Esophagus muscularis mucosa (tissue), 4 donors: ENCODE data around the gene GPR17. TPM values are rescaled to one million over a fixed set of nuclear protein-coding genes. Genes with fewer than 3 reads are reported as not detected.

Experiments
- DNase-seq: peaks from one replicate; pipeline ENCODE4 v3.0.0-alpha.2; 2017; ENCODE audit errors: extremely low spot score
- H3K27ac ChIP-seq, 4 donors: fragments of 200-600 bp; sonication (generic); replicated peaks in 1 of 4; 1 replicate in 3 of 4; 2 replicates in 1 of 4; pipeline ENCODE4 v1.5.1; 2016 to 2019; ENCODE audit warnings: mild to moderate bottlenecking in 1 of 4
- H3K27me3 ChIP-seq, 4 donors: fragments of 200-600 bp; sonication (generic); one replicate each; pipeline versions ENCODE4 v1.5.1 to v1.6.0; 2016 to 2019
- H3K36me3 ChIP-seq, 4 donors: fragments of 200-600 bp; sonication (generic); one replicate each; pipeline ENCODE4 v1.5.1; 2016 to 2019
- H3K4me1 ChIP-seq, 4 donors: fragments of 200-600 bp; sonication (generic); one replicate each; pipeline ENCODE4 v1.5.1; 2016 to 2019
- H3K4me3 ChIP-seq, 4 donors: fragments of 200-600 bp; sonication (generic); 1 replicate in 2 of 4; 2 replicates in 2 of 4; pipeline ENCODE4 v1.5.1; 2016 to 2019; ENCODE audit warnings: mild to moderate bottlenecking in 4 of 4, moderate library complexity in 1 of 4
- H3K9me3 ChIP-seq, 4 donors: fragments of 200-600 bp; sonication (generic); 1 replicate in 3 of 4; 2 replicates in 1 of 4; pipeline ENCODE4 v1.5.1; 2016 to 2019
- CTCF ChIP-seq, 3 experiments: fragments of 200-600 bp in 2 of 3; fragments of 450-650 bp in 1 of 3; sonication (generic) in 2 of 3; IDR thresholded peaks; one replicate each; pipeline ENCODE4 v1.5.1; 2017 to 2019; ENCODE audit warnings: antibody characterized with exemption in 3 of 3, mild to moderate bottlenecking in 2 of 3, moderate library complexity in 1 of 3
- EP300 ChIP-seq: sonication (generic); formaldehyde crosslinking; IDR thresholded peaks from one replicate; pipeline ENCODE4 v1.6.1; 2017; ENCODE audit warnings: antibody characterized with exemption
- POLR2A ChIP-seq: fragments of 450-650 bp; IDR thresholded peaks from one replicate; pipeline ENCODE4 v1.6.1; 2017; ENCODE audit warnings: antibody characterized with exemption, moderate library complexity, mild to moderate bottlenecking, low read depth
- POLR2AphosphoS5 ChIP-seq, 2 donors: sonication (generic); formaldehyde crosslinking; IDR thresholded peaks; one replicate each; pipeline ENCODE4 v1.6.1; 2017; ENCODE audit warnings: antibody characterized with exemption in 2 of 2
- WGBS: methylation state at CpG from one replicate; pipeline ENCODE4 v1.1.5; 2018; 5-methylcytosine and 5-hydroxymethylcytosine counted together
- intact Hi-C: fragments of 100-400 bp; cut with DNase I; formaldehyde crosslinking; loops from one replicate; pipeline ENCODE4 v1.15.1; 2023
- total RNA-seq, 4 donors: library from RNA; depleted of rRNA; stranded (reverse); fragments of >200 nt; gene quantifications; one replicate each; pipeline versions ENCODE4 v1.1.0 to v1.2.1, GENCODE V29; 2016

GPR17 gene
- total RNA-seq, 4 donors from 2014 or later = 0.40 TPM; not detected in 3

GRCh38 chr2:127598711-127599110, 47.2 kb upstream of the GPR17 start:
- Histone ChIP-seq H3K4me1 (no peaks in the 10 kb centered on the region), H3K9me3 (no peaks in the 10 kb centered on the region), H3K36me3 (no peaks in the 10 kb centered on the region), H3K27ac (no peak overlapping the region), H3K4me3 (no peak overlapping the region), H3K27me3 (no peaks in the 10 kb centered on the region)
- 93% methylated on average over 3 of the region's 3 CpGs for WGBS
- TF ChIP-seq EP300 = no peak
- TF ChIP-seq POLR2AphosphoS5 (IDR thresholded peaks at IDR 0.05) = no peak
- TF ChIP-seq POLR2A = no peak
- no peak for TF ChIP-seq CTCF (IDR thresholded peaks at IDR 0.05)
- DNase-seq = no peak
- intact Hi-C loops = no loop called here

- intact Hi-C loops = no loop called here
- DNase-seq = no peak
- TF ChIP-seq POLR2A (no peak), CTCF (IDR thresholded peaks at IDR 0.05) (no peak), POLR2AphosphoS5 (IDR thresholded peaks at IDR 0.05) (no peak), EP300 (no peak)
- no peak overlapping the region for H3K27ac ChIP-seq
- H3K36me3 ChIP-seq = no peaks in the 10 kb centered on the region
- H3K9me3 ChIP-seq = no peaks in the 10 kb centered on the region
- no peaks in the 10 kb centered on the region for H3K4me1 ChIP-seq
- no peak overlapping the region for H3K4me3 ChIP-seq
- H3K27me3 ChIP-seq = no peaks in the 10 kb centered on the region
- WGBS = 78% methylated on average over 3 of the region's 3 CpGs
Measured at GRCh38 chr2:127599211-127599610, 46.7 kb upstream of the GPR17 start.

- no peak overlapping the region for H3K4me3 ChIP-seq
- 74% methylated on average over 8 of the region's 8 CpGs for WGBS
- no peak overlapping the region for H3K27ac ChIP-seq
- TF ChIP-seq EP300 (no peak), POLR2A (no peak), CTCF (IDR thresholded peaks at IDR 0.05) (no peak), POLR2AphosphoS5 (IDR thresholded peaks at IDR 0.05) (no peak)
- H3K36me3 ChIP-seq = no peaks in the 10 kb centered on the region
- H3K9me3 ChIP-seq = no peaks in the 10 kb centered on the region
- intact Hi-C loops = no loop called here
- DNase-seq = no peak
- H3K4me1 ChIP-seq = no peaks in the 10 kb centered on the region
- H3K27me3 ChIP-seq = peaks cover 0 to 2% (median 0%) of the 10 kb centered on the region in 4 donors
Measured at GRCh38 chr2:127604986-127605385, 41.0 kb upstream of the GPR17 start.

- no peak for TF ChIP-seq POLR2A
- no peak for TF ChIP-seq POLR2AphosphoS5 (IDR thresholded peaks at IDR 0.05)
- no peak for TF ChIP-seq CTCF (IDR thresholded peaks at IDR 0.05)
- TF ChIP-seq EP300 = no peak
- no peak for DNase-seq
- intact Hi-C loops = no loop called here
- Histone ChIP-seq H3K4me1 (no peaks in the 10 kb centered on the region), H3K27me3 (peaks cover 0 to 2% (median 0%) of the 10 kb centered on the region in 4 donors), H3K36me3 (no peaks in the 10 kb centered on the region), H3K9me3 (peaks cover 0 to 5% (median 2%) of the 10 kb centered on the region in 4 donors), H3K27ac (no peak overlapping the region), H3K4me3 (no peak overlapping the region)
- WGBS = 92% methylated on average over 7 of the region's 7 CpGs
Measured at GRCh38 chr2:127605691-127606263, 40.2 kb upstream of the GPR17 start.
